Astrocyte of the cerebellum (primary cell): ENCODE measurements around the gene AGAP1.

Experiments used
- DNase-seq: peaks from one replicate; pipeline ENCODE4 v3.0.0-alpha.2; 2011; ENCODE audit warnings: low read depth
- H3K4me3 ChIP-seq: 2 replicates; pipeline ENCODE4 v1.5.1; 2011; ENCODE audit warnings: mild to moderate bottlenecking, low read depth, low read length, moderate library complexity
- in situ Hi-C: cut with HindIII; loops from 2 replicates; pipeline ENCODE4 v1.10.0; 2017; ENCODE audit warnings: low sequenced_read_pairs
- TF ChIP-seq, protein P1 (sequence below): IDR thresholded peaks from 2 replicates; pipeline ENCODE4 v1.5.1; 2012; ENCODE audit warnings: low read length, low read depth, moderate library complexity, mild to moderate bottlenecking; ENCODE audit errors: missing control alignments

The AGAP1 gene

DNA sequence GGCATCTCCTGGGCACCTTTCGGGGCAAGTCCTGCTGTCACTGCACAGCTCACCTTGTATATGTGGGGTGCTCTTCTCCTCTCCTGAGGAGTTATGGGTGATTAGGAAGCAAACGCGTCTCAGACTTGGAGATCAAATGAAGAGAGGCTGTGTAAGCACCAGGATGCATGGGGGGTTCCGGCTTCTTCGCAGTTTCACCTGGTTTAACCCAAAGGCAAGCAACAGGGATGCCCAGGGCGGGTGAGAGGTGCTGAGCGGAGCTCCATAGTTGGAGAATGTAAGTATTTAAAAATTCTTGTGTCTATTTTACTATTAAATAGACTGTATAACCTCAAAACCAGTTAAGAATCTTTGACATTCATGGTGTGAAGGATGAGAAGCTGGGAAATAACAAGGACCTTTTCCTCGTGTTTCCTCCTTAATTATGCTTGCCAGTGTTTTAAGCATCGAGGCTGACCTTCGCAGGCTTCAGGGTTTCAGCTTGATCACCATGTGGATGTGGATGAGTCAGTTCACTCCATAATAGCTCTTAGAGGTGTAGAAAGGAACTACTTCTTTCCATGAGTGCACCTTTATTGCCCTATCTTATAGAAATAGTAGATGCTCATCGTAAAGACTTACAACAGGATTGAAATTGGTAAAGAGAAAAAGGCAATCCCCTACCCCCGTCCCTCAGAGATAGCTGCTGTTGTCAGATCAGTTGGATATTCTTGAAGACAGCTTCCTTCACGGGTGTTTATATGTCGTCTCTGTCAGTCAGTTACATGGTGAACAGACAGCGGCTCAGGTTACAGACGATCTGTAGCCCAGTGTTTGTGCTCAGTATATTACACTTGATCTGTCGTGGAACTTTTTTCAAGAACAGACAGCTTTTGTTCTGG, 201.1 kb downstream of the AGAP1 start:
- H3K4me3 ChIP-seq: no peak overlapping the region
- in situ Hi-C loops: no loop called here
- TF ChIP-seq, protein P1, sequence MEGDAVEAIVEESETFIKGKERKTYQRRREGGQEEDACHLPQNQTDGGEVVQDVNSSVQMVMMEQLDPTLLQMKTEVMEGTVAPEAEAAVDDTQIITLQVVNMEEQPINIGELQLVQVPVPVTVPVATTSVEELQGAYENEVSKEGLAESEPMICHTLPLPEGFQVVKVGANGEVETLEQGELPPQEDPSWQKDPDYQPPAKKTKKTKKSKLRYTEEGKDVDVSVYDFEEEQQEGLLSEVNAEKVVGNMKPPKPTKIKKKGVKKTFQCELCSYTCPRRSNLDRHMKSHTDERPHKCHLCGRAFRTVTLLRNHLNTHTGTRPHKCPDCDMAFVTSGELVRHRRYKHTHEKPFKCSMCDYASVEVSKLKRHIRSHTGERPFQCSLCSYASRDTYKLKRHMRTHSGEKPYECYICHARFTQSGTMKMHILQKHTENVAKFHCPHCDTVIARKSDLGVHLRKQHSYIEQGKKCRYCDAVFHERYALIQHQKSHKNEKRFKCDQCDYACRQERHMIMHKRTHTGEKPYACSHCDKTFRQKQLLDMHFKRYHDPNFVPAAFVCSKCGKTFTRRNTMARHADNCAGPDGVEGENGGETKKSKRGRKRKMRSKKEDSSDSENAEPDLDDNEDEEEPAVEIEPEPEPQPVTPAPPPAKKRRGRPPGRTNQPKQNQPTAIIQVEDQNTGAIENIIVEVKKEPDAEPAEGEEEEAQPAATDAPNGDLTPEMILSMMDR: no peak
- DNase-seq: no peak

DNA sequence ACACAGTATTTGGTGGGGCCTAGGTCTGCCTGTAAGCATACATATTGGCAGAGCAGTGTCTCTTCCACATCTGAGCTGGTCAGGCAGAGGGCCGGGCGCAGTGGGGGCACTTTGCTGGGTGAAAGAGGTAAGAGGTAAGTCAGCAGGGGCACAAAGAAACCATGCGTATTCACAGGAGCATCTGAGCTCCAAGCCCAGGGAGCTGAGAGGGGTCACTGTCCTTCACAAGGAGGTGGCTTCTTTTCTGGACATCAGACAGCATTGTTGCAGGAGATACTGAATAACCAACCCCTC, 201.7 kb downstream of the AGAP1 start:
- no peak for DNase-seq
- TF ChIP-seq, protein P1: no peak
- in situ Hi-C loops: no loop called here
- no peak overlapping the region for H3K4me3 ChIP-seq

DNA sequence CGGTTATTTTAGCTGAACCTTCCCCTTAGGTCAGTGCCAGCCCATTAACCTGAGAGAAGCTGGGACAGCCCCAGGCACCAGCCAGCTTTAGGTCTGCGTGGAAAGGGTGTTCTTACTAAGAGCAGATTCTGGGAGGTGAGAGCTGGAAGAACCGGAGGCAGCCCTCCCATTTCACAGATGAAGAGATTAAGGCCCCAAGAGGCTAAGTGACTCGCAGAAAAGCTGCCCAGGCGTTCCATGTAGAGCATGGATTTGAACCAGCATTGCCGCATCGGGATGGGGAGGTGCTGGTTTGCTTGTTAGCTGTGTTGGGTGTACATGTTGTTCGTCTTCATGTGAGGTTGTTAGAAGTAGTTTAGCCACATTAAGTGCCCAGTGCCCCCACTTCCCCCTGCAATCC, 203.2 kb downstream of the AGAP1 start:
- no peak for DNase-seq
- TF ChIP-seq, protein P1: no peak
- H3K4me3 ChIP-seq: no peak overlapping the region
- in situ Hi-C loops: no loop called here

DNA sequence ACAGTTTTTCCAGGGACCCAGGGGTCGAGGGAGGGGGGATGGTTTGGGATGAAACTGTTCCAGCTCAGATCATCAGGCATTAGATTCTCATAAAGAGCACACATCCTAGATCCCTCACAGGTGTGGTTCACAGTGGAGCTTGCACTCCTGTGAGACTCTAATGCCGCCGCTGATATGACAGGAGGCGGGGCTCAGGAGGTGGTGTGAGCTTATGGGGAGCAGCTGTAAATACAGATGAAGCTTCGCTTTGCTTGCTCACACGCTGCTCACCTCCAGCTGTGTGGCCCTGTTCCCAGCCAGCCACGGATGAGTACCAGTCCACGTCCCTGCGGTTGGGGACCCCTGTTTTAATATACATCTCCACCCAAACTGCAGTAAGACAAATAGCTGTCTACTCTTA, 204.2 kb downstream of the AGAP1 start:
- TF ChIP-seq, protein P1: no peak
- in situ Hi-C loops: no loop called here
- no peak for DNase-seq

DNA sequence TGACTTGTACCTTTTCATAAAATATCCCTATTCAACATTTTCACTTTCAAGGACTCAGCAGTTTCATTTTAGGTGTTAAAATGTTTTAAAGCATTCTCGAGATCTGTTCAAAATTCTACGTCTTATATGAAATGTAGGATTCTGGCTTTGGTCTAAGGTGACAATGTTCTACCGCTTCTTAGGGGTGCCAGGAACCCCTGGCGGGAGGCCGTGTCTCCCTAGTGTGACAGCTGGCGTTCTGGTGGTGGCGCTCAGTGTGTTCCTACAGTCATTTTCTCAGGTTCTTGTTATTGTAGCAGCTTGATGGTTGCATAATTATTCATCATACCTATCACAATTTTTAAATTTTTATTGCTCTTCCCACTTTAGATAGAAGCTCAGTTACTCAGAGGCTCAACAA, 204.6 kb downstream of the AGAP1 start:
- in situ Hi-C loops: no loop called here
- TF ChIP-seq, protein P1: no peak
- DNase-seq: no peak
- no peak overlapping the region for H3K4me3 ChIP-seq

More for the DNA sequence above, 204.2 kb downstream of the AGAP1 start:
- no peak overlapping the region for H3K4me3 ChIP-seq

DNA sequence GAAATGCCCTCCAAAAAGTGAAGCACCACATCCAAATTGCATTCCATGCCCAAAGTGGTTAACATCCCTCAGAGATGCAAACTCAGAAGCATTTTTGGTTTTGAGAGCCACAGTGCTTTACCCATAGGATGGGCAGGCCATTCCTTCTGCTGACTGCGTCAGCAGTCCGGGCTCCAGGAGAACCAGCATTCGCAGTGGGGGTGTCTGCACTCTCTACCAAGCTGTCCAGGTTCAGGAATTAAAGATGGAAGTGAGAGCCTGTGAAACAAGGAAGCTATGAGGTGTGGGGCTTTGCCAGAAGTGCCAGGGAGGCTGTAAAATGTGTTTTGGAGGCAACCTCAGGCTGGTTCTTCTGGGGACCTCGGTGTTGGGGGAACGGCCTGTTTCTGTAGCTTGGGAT, 205.7 kb downstream of the AGAP1 start:
- in situ Hi-C loops: no loop called here
- DNase-seq: no peak
- TF ChIP-seq, protein P1: no peak
- no peak overlapping the region for H3K4me3 ChIP-seq
